Right lobe of liver (tissue), 4 donors: ENCODE measurements around the gene TLX2.
A peak's percentile ranks its signal among the peaks of the same experiment; 100 is the strongest.

ENCODE experiments used
- POLR2A ChIP-seq: fragments of 450-650 bp; IDR thresholded peaks from one replicate; pipeline ENCODE4 v1.6.1; 2017; ENCODE audit warnings: antibody characterized with exemption, mild to moderate bottlenecking
- TF ChIP-seq, protein P1 (sequence below), 4 donors: fragments of 200-600 bp in 3 of 4; fragments of 450-650 bp in 1 of 4; IDR thresholded peaks; one replicate each; pipeline versions ENCODE4 v1.5.1 to v1.8.0; 2016 to 2022; ENCODE audit warnings: antibody characterized with exemption in 4 of 4, mild to moderate bottlenecking in 2 of 4
- donor health status: DM: no; HTN: no; CAD: no.
- donor health status: DM: no; HTN: no; CAD: no.
- donor health status: DM: no; HTN: yes; CAD: no.

GRCh38 chr2:74482801-74483674 lies 31.2 kb upstream of the TLX2 start, which contains the start of the genes CCDC142 and TTC31:
- TF ChIP-seq, protein P1, sequence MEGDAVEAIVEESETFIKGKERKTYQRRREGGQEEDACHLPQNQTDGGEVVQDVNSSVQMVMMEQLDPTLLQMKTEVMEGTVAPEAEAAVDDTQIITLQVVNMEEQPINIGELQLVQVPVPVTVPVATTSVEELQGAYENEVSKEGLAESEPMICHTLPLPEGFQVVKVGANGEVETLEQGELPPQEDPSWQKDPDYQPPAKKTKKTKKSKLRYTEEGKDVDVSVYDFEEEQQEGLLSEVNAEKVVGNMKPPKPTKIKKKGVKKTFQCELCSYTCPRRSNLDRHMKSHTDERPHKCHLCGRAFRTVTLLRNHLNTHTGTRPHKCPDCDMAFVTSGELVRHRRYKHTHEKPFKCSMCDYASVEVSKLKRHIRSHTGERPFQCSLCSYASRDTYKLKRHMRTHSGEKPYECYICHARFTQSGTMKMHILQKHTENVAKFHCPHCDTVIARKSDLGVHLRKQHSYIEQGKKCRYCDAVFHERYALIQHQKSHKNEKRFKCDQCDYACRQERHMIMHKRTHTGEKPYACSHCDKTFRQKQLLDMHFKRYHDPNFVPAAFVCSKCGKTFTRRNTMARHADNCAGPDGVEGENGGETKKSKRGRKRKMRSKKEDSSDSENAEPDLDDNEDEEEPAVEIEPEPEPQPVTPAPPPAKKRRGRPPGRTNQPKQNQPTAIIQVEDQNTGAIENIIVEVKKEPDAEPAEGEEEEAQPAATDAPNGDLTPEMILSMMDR (IDR thresholded peaks at IDR 0.05) = peak; percentile 88 to 92 (median 90)
- peak; percentile 57 for TF ChIP-seq POLR2A
